ENCODE measurements around the gene PHF10.

The PHF10 gene

GRCh38 chr6:169722362-169723199 is 1.7 kb downstream of the PHF10 start:
- TF ChIP-seq CTCF (IDR thresholded peaks at IDR 0.05; ENCODE audit: low read length) (no peak), EZH2 (optimal IDR thresholded peaks at IDR 0.05; ENCODE audit: low read depth, low read length) (no peak), EZH2phosphoT487 (IDR thresholded peaks at IDR 0.05; ENCODE audit: low read length) (no peak)
- Histone ChIP-seq H2AFZ (ENCODE audit: low read length) (peak overlapping the region; percentile 45), H3K9me3 (replicated peaks; ENCODE audit: insufficient read depth, low read length) (no peaks in the 10 kb centered on the region), H3K4me3 (ENCODE audit: low read length) (peak overlapping the region; percentile 72), H3K4me2 (ENCODE audit: low read depth, low read length) (peak overlapping the region; percentile 73), H3K9me2 (replicated peaks; ENCODE audit: insufficient read depth, low read length) (no peaks in the 10 kb centered on the region), H3K4me1 (ENCODE audit: low read length) (no peaks in the 10 kb centered on the region), H4K20me1 (ENCODE audit: insufficient read depth, low read length) (no peaks in the 10 kb centered on the region), H3K9ac (ENCODE audit: low read length) (peak overlapping the region; percentile 66), H3F3A (ENCODE audit: insufficient read depth, low read length) (0 out of 2 replicates have a peak, but pooled peaks cover 6% of the 10 kb centered on the region), H3K36me3 (replicated peaks; ENCODE audit: insufficient read depth, low read length) (no peaks in the 10 kb centered on the region), H3K27me3 (replicated peaks; ENCODE audit: insufficient read depth, low read length) (no peaks in the 10 kb centered on the region), H3K27ac (ENCODE audit: low read length) (peak overlapping the region; percentile 61; the same call in 1 of the 2 replicates), H3K79me2 (ENCODE audit: low read length) (peaks cover 45% of the 10 kb centered on the region)
- peak; percentile 39 for DNase-seq

GRCh38 chr6:169720207-169720855 is 4.0 kb downstream of the PHF10 start:
- no peaks in the 10 kb centered on the region for H3K4me1 ChIP-seq (ENCODE audit: low read length)
- no peak overlapping the region for H3K4me2 ChIP-seq (ENCODE audit: low read depth, low read length)
- H3K4me3 ChIP-seq (ENCODE audit: low read length) = no peak overlapping the region
- 0 out of 2 replicates have a peak, but pooled peaks cover 6% of the 10 kb centered on the region for H3F3A ChIP-seq (ENCODE audit: insufficient read depth, low read length)
- TF ChIP-seq CTCF (IDR thresholded peaks at IDR 0.05; ENCODE audit: low read length) (peak; percentile 17; the same call in 1 of the 2 replicates), EZH2 (optimal IDR thresholded peaks at IDR 0.05; ENCODE audit: low read depth, low read length) (no peak)
- no peaks in the 10 kb centered on the region for H3K9me3 ChIP-seq (replicated peaks; ENCODE audit: insufficient read depth, low read length)
- peaks cover 45% of the 10 kb centered on the region for H3K79me2 ChIP-seq (ENCODE audit: low read length)
- no peaks in the 10 kb centered on the region for H4K20me1 ChIP-seq (ENCODE audit: insufficient read depth, low read length)
- DNase-seq = no peak
- no peak overlapping the region for H3K27ac ChIP-seq (ENCODE audit: low read length)
- no peaks in the 10 kb centered on the region for H3K27me3 ChIP-seq (replicated peaks; ENCODE audit: insufficient read depth, low read length)
- no peak overlapping the region for H2AFZ ChIP-seq (ENCODE audit: low read length)
- no peak overlapping the region for H3K9ac ChIP-seq (ENCODE audit: low read length)
- H3K9me2 ChIP-seq (replicated peaks; ENCODE audit: insufficient read depth, low read length) = no peaks in the 10 kb centered on the region
- H3K36me3 ChIP-seq (replicated peaks; ENCODE audit: insufficient read depth, low read length) = no peaks in the 10 kb centered on the region

DNA sequence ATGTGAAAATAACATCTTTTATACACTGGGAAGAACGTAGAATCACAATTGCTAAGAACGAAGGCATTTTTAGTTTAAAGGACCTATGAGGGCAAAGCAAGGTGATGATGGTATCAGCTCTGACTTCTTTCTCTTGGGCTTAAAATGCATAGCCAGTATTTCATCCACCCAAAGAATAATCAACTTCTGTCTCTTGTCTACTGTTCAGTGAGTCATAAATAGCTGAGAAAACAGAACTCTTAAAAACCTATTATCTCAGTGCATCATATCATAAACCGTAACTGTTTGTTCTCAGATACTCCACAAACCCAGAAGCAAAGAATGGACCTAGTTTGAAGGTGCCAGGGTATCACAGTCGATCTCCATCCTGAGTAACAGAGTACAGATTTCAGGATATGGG is 5.2 kb downstream of the PHF10 start:
- Histone ChIP-seq H3K9ac (ENCODE audit: low read length) (no peak overlapping the region), H3K27me3 (replicated peaks; ENCODE audit: insufficient read depth, low read length) (no peaks in the 10 kb centered on the region), H3K4me2 (ENCODE audit: low read depth, low read length) (no peak overlapping the region), H3K9me2 (replicated peaks; ENCODE audit: insufficient read depth, low read length) (no peaks in the 10 kb centered on the region), H3K36me3 (replicated peaks; ENCODE audit: insufficient read depth, low read length) (no peaks in the 10 kb centered on the region), H3K79me2 (ENCODE audit: low read length) (peaks cover 45% of the 10 kb centered on the region), H3K27ac (ENCODE audit: low read length) (no peak overlapping the region), H3K4me1 (ENCODE audit: low read length) (no peaks in the 10 kb centered on the region), H4K20me1 (ENCODE audit: insufficient read depth, low read length) (no peaks in the 10 kb centered on the region), H3F3A (ENCODE audit: insufficient read depth, low read length) (0 out of 2 replicates have a peak, but pooled peaks cover 6% of the 10 kb centered on the region), H3K9me3 (replicated peaks; ENCODE audit: insufficient read depth, low read length) (no peaks in the 10 kb centered on the region), H2AFZ (ENCODE audit: low read length) (no peak overlapping the region), H3K4me3 (ENCODE audit: low read length) (no peak overlapping the region)
- DNase-seq = no peak
- TF ChIP-seq EZH2phosphoT487 (IDR thresholded peaks at IDR 0.05; ENCODE audit: low read length) = no peak
- no peak for TF ChIP-seq CTCF (IDR thresholded peaks at IDR 0.05; ENCODE audit: low read length)
- TF ChIP-seq EZH2 (optimal IDR thresholded peaks at IDR 0.05; ENCODE audit: low read depth, low read length) = no peak
